ENCODE results near the gene APOA5. TPM values are rescaled to one million over a fixed set of nuclear protein-coding genes. Genes with fewer than 3 reads are reported as not detected.
A peak's percentile ranks its signal among the peaks of the same experiment; 100 is the strongest.

The APOA5 gene
- total and polyA plus RNA-seq, 2 of the 13 experiments (the other 11 are each of a cell fraction or from before 2014, with no cell fraction given), result 44.0 to 49.1 TPM

- TF ChIP-seq ZFP90 (CRISPR knock-in tag; IDR thresholded peaks at IDR 0.05; ENCODE audit: borderline replicate concordance) (peak; percentile 32), SRY (CRISPR knock-in tag; IDR thresholded peaks at IDR 0.05) (no peak; the same call in 1 of the 2 replicates), ZBTB7A (CRISPR knock-in tag; IDR thresholded peaks at IDR 0.05) (peak; percentile 93), ZNF598 (CRISPR knock-in tag; IDR thresholded peaks at IDR 0.05; ENCODE audit: borderline replicate concordance) (no peak), MTA1 (CRISPR knock-in tag; IDR thresholded peaks at IDR 0.05; ENCODE audit: borderline replicate concordance) (peak; percentile 91), ZNF138 (CRISPR knock-in tag; IDR thresholded peaks at IDR 0.05; ENCODE audit: low read depth) (no peak), E2F2 (CRISPR knock-in tag; IDR thresholded peaks at IDR 0.05; ENCODE audit: borderline replicate concordance) (no peak), SRF (IDR thresholded peaks at IDR 0.05; ENCODE audit: low read depth, low read length) (no peak), SPEN (CRISPR knock-in tag; IDR thresholded peaks at IDR 0.05; ENCODE audit: low read depth) (peak; percentile 82), ELF1 (CRISPR knock-in tag; IDR thresholded peaks at IDR 0.05) (0 out of 2 replicates have a peak, but pooled peaks have one; percentile 19), KDM4B (CRISPR knock-in tag; IDR thresholded peaks at IDR 0.05) (no peak), NFIC (IDR thresholded peaks at IDR 0.05; ENCODE audit: low read length) (no peak), HMGXB4 (CRISPR knock-in tag; IDR thresholded peaks at IDR 0.05; ENCODE audit: borderline replicate concordance in 1 of 2, low read depth in 1 of 2) (peak; percentile 70 to 82; a peak in 3 of 4 replicates), ZNF619 (CRISPR knock-in tag; IDR thresholded peaks at IDR 0.05) (peak; percentile 69; the same call in 1 of the 2 replicates), FOXO1 (CRISPR knock-in tag; IDR thresholded peaks at IDR 0.05) (peak; percentile 83), ZNF17 (CRISPR knock-in tag; IDR thresholded peaks at IDR 0.05) (no peak), ZNF574 (CRISPR knock-in tag; IDR thresholded peaks at IDR 0.05) (peak; percentile 89)
- TF ChIP-seq, protein P1, sequence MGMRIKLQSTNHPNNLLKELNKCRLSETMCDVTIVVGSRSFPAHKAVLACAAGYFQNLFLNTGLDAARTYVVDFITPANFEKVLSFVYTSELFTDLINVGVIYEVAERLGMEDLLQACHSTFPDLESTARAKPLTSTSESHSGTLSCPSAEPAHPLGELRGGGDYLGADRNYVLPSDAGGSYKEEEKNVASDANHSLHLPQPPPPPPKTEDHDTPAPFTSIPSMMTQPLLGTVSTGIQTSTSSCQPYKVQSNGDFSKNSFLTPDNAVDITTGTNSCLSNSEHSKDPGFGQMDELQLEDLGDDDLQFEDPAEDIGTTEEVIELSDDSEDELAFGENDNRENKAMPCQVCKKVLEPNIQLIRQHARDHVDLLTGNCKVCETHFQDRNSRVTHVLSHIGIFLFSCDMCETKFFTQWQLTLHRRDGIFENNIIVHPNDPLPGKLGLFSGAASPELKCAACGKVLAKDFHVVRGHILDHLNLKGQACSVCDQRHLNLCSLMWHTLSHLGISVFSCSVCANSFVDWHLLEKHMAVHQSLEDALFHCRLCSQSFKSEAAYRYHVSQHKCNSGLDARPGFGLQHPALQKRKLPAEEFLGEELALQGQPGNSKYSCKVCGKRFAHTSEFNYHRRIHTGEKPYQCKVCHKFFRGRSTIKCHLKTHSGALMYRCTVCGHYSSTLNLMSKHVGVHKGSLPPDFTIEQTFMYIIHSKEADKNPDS (CRISPR knock-in tag; IDR thresholded peaks at IDR 0.05), result no peak
- TF ChIP-seq, protein P2, sequence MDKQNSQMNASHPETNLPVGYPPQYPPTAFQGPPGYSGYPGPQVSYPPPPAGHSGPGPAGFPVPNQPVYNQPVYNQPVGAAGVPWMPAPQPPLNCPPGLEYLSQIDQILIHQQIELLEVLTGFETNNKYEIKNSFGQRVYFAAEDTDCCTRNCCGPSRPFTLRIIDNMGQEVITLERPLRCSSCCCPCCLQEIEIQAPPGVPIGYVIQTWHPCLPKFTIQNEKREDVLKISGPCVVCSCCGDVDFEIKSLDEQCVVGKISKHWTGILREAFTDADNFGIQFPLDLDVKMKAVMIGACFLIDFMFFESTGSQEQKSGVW (CRISPR knock-in tag; IDR thresholded peaks at IDR 0.05; ENCODE audit: borderline replicate concordance), result no peak
Observed at GRCh38 chr11:116828632-116829524, 37.2 kb upstream of the APOA5 start (continued).

All from HepG2 (cell line).